Fibroblast of lung (primary cell): ENCODE data around the gene PTDSS2.

Source experiments
- EZH2 ChIP-seq: IDR thresholded peaks from 2 replicates; pipeline ENCODE4 v1.5.1; 2012; ENCODE audit warnings: low read length, control low read depth, mild to moderate bottlenecking; ENCODE audit errors: missing control alignments
- TF ChIP-seq, protein P1 (sequence below), 2 donors: IDR thresholded peaks in 1 of 2; conservative IDR thresholded peaks in 1 of 2; 1 replicate in 1 of 2; 2 replicates in 1 of 2; pipeline ENCODE4 v1.5.1; 2011 to 2012; ENCODE audit warnings: low read length in 2 of 2, control low read depth in 1 of 2, inconsistent platforms in 1 of 2, low read depth in 1 of 2, mild to moderate bottlenecking in 1 of 2

GRCh38 chr11:535210-535518, 85.1 kb downstream of the PTDSS2 start:
- TF ChIP-seq, protein P1, sequence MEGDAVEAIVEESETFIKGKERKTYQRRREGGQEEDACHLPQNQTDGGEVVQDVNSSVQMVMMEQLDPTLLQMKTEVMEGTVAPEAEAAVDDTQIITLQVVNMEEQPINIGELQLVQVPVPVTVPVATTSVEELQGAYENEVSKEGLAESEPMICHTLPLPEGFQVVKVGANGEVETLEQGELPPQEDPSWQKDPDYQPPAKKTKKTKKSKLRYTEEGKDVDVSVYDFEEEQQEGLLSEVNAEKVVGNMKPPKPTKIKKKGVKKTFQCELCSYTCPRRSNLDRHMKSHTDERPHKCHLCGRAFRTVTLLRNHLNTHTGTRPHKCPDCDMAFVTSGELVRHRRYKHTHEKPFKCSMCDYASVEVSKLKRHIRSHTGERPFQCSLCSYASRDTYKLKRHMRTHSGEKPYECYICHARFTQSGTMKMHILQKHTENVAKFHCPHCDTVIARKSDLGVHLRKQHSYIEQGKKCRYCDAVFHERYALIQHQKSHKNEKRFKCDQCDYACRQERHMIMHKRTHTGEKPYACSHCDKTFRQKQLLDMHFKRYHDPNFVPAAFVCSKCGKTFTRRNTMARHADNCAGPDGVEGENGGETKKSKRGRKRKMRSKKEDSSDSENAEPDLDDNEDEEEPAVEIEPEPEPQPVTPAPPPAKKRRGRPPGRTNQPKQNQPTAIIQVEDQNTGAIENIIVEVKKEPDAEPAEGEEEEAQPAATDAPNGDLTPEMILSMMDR (conservative IDR thresholded peaks at IDR 0.05 in 1 of 2, IDR thresholded peaks at IDR 0.05 in 1 of 2; ENCODE audit: low read depth in 1 of 2, low read length in 2 of 2) = no peak
- TF ChIP-seq EZH2 = no peak
